SK-N-MC (cell line): Measurements from ENCODE around the gene CCDC142.

Experiments
- EZH2 ChIP-seq: fragments of 200-600 bp; sonication (generic); IDR thresholded peaks from one replicate; pipeline ENCODE4 v1.6.1; 2017; ENCODE audit warnings: antibody characterized with exemption
- POLR2AphosphoS5 ChIP-seq: IDR thresholded peaks from 2 replicates; pipeline ENCODE4 v1.6.1; 2012; ENCODE audit warnings: mild to moderate bottlenecking, low read depth, low read length, borderline replicate concordance

GRCh38 chr2:74447230-74447999 is 35.4 kb downstream of the CCDC142 start:
- TF ChIP-seq EZH2 (no peak), POLR2AphosphoS5 (no peak)
